ENCODE data around the gene PPTC7.

GRCh38 chr12:110531741-110532333, 51.3 kb downstream of the PPTC7 start:
- TF ChIP-seq, protein P1, sequence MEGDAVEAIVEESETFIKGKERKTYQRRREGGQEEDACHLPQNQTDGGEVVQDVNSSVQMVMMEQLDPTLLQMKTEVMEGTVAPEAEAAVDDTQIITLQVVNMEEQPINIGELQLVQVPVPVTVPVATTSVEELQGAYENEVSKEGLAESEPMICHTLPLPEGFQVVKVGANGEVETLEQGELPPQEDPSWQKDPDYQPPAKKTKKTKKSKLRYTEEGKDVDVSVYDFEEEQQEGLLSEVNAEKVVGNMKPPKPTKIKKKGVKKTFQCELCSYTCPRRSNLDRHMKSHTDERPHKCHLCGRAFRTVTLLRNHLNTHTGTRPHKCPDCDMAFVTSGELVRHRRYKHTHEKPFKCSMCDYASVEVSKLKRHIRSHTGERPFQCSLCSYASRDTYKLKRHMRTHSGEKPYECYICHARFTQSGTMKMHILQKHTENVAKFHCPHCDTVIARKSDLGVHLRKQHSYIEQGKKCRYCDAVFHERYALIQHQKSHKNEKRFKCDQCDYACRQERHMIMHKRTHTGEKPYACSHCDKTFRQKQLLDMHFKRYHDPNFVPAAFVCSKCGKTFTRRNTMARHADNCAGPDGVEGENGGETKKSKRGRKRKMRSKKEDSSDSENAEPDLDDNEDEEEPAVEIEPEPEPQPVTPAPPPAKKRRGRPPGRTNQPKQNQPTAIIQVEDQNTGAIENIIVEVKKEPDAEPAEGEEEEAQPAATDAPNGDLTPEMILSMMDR (IDR thresholded peaks at IDR 0.05 in 4 of 5, conservative IDR thresholded peaks at IDR 0.05 in 1 of 5) = no peak
- no peak for TF ChIP-seq POLR2A (IDR thresholded peaks at IDR 0.05)
